ENCODE data around the gene ITGB3. TPM values are rescaled to one million over a fixed set of nuclear protein-coding genes. Genes with fewer than 3 reads are reported as not detected.

Gene ITGB3
- total and polyA plus RNA-seq, 9 of the 15 experiments (the other 6 are each of a cell fraction or from before 2014, with no cell fraction given), result 0.08 to 2.6 (median 0.62) TPM; not detected in 1

- TF ChIP-seq RUNX1 (IDR thresholded peaks at IDR 0.05; ENCODE audit: low read depth) (no peak), CBX8 (IDR thresholded peaks at IDR 0.05; ENCODE audit: borderline replicate concordance, extremely low read depth, low read depth, low read length, poor library complexity, severe bottlenecking) (no peak), MEF2A (IDR thresholded peaks at IDR 0.05; ENCODE audit: control insufficient read depth, low read depth, low read length) (no peak), THAP12 (CRISPR knock-in tag; IDR thresholded peaks at IDR 0.05) (no peak), ZNF224 (CRISPR knock-in tag; IDR thresholded peaks at IDR 0.05) (no peak), JUNB (CRISPR knock-in tag; conservative IDR thresholded peaks at IDR 0.05) (no peak), SNIP1 (IDR thresholded peaks at IDR 0.05; ENCODE audit: low read depth) (no peak), SAFB2 (IDR thresholded peaks at IDR 0.05; ENCODE audit: borderline replicate concordance, low read depth, low read length, severe bottlenecking) (no peak), FIP1L1 (IDR thresholded peaks at IDR 0.05; ENCODE audit: low read depth, low read length, poor library complexity, severe bottlenecking) (no peak), ZNF212 (CRISPR knock-in tag; IDR thresholded peaks at IDR 0.05) (no peak), RREB1 (CRISPR knock-in tag; IDR thresholded peaks at IDR 0.05) (no peak), ZNF232 (CRISPR knock-in tag; IDR thresholded peaks at IDR 0.05) (no peak), HOXB6 (CRISPR knock-in tag; IDR thresholded peaks at IDR 0.05; ENCODE audit: borderline replicate concordance) (no peak), HDAC8 (tag; IDR thresholded peaks at IDR 0.05) (no peak)
Observed at GRCh38 chr17:47291242-47291873, 37.7 kb downstream of the ITGB3 start (continued).
